K562 (cell line): ENCODE results near the gene IPP. TPM values are rescaled to one million over a fixed set of nuclear protein-coding genes. Genes with fewer than 3 reads are reported as not detected.

Source experiments
- CC2D1A ChIP-seq: fragments of 450-650 bp; IDR thresholded peaks from 2 replicates; pipeline ENCODE4 v1.6.1; 2017; ENCODE audit warnings: mild to moderate bottlenecking
- ILK ChIP-seq: fragments of 450-650 bp; IDR thresholded peaks from 2 replicates; pipeline ENCODE4 v1.6.1; 2016; ENCODE audit warnings: missing genetic modification characterization, low read depth, mild to moderate bottlenecking, missing compliant biosample characterization, moderate library complexity, borderline replicate concordance
- MYC ChIP-seq, 2 experiments: fragments of 250-450 bp in 1 of 2; sonication (Bioruptor Pico) in 1 of 2; IDR thresholded peaks; 2 replicates each; pipeline versions ENCODE4 v1.5.1 to v1.6.1; 2012 to 2021; ENCODE audit warnings: low read depth in 2 of 2, borderline replicate concordance in 1 of 2, improper control_type of control experiment in 1 of 2, low read length in 1 of 2, mild to moderate bottlenecking in 1 of 2, moderate library complexity in 1 of 2
- NRF1 ChIP-seq, 2 experiments: fragments of 450-650 bp; IDR thresholded peaks in 1 of 2; conservative IDR thresholded peaks in 1 of 2; 2 replicates each; pipeline ENCODE4 v1.6.1; 2014; ENCODE audit warnings: mild to moderate bottlenecking in 2 of 2
- PHF20 ChIP-seq: fragments of 450-650 bp; IDR thresholded peaks from 2 replicates; pipeline ENCODE4 v1.6.1; 2018; ENCODE audit not compliant: partially characterized antibody
- PHF8 ChIP-seq: fragments of 200-600 bp; sonication (generic); IDR thresholded peaks from 2 replicates; pipeline ENCODE4 v1.6.1; 2012; ENCODE audit warnings: mixed run types, mild to moderate bottlenecking, inconsistent platforms, low read length, moderate library complexity, borderline replicate concordance
- PRMT5 ChIP-seq: sonication (generic); formaldehyde crosslinking; IDR thresholded peaks from 2 replicates; pipeline ENCODE4 v1.5.0; 2020; ENCODE audit warnings: missing genetic modification reagents
- SMC3 ChIP-seq: conservative IDR thresholded peaks from 2 replicates; pipeline ENCODE4 v1.6.1; 2011; ENCODE audit warnings: low read depth, low read length, improper control_type of control experiment; ENCODE audit not compliant: insufficient read depth
- TBP ChIP-seq: optimal IDR thresholded peaks from 2 replicates; pipeline ENCODE3; 2011; ENCODE audit warnings: low read depth, low read length, improper control_type of control experiment
- TOE1 ChIP-seq, 2 experiments: fragments of 450-650 bp in 1 of 2; sonication (generic) in 1 of 2; formaldehyde crosslinking in 1 of 2; IDR thresholded peaks; 2 replicates each; pipeline versions ENCODE4 v1.7.1 to v1.8.0; 2016 to 2022; ENCODE audit warnings: borderline replicate concordance in 2 of 2, mild to moderate bottlenecking in 2 of 2, antibody characterized with exemption in 1 of 2, inconsistent platforms in 1 of 2, low read depth in 1 of 2, missing genetic modification reagents in 1 of 2, moderate library complexity in 1 of 2
- U2AF1 ChIP-seq: fragments of 200-400 bp; formaldehyde crosslinking; optimal IDR thresholded peaks from 2 replicates; pipeline ENCODE3; 2017; ENCODE audit warnings: mild to moderate bottlenecking, low read depth, low read length, moderate library complexity
- ZNF124 ChIP-seq: sonication (generic); formaldehyde crosslinking; IDR thresholded peaks from 2 replicates; pipeline ENCODE4 v1.8.1; 2022; ENCODE audit warnings: missing genetic modification reagents
- ZNF41 ChIP-seq: fragments of 250-450 bp; sonication (Bioruptor Pico); conservative IDR thresholded peaks from 2 replicates; pipeline ENCODE4 v1.4.0; 2020; ENCODE audit warnings: mild to moderate bottlenecking
- ZNF77 ChIP-seq: fragments of 250-450 bp; sonication (Bioruptor Pico); IDR thresholded peaks from 2 replicates; pipeline ENCODE4 v1.5.0; 2020
- polyA plus RNA-seq, 8 experiments: library from polyadenylated mRNA; depleted of rRNA in 4 of 8; stranded (reverse) in 5 of 8; unstranded in 3 of 8; fragments of >200 nt; fragmentation: Nextera tagmentation in 2 of 8; fragmentation: Illumina TruSeq in 1 of 8; extraction: Ambion mirVana in 2 of 8; extraction: Trizol in 1 of 8; gene quantifications; 2 replicates each; pipeline versions ENCODE4 v1.2.1 to v1.2.3, GENCODE V29; 2011 to 2014; ENCODE audit warnings: inconsistent platforms in 1 of 8, missing spikeins in 1 of 8
- total RNA-seq, 7 experiments: library from RNA; depleted of rRNA in 6 of 7; stranded (reverse); fragments of >200 nt in 6 of 7; fragmentation: Illumina TruSeq in 2 of 7; extraction: Trizol in 2 of 7; gene quantifications; 2 replicates each; pipeline versions ENCODE4 v1.2.1 to v1.2.3, GENCODE V29; 2011 to 2021; ENCODE audit warnings: low replicate concordance in 1 of 7
- TF ChIP-seq, protein P1 (sequence below): sonication (generic); formaldehyde crosslinking; IDR thresholded peaks from 2 replicates; pipeline ENCODE4 v1.8.1; 2023; ENCODE audit warnings: missing genetic modification reagents, mild to moderate bottlenecking, borderline replicate concordance
- TF ChIP-seq, protein P2 (sequence below): sonication (generic); formaldehyde crosslinking; IDR thresholded peaks from 2 replicates; pipeline ENCODE4 v1.8.0; 2022; ENCODE audit warnings: mild to moderate bottlenecking, missing genetic modification reagents
- TF ChIP-seq, protein P3 (sequence below): sonication (generic); formaldehyde crosslinking; IDR thresholded peaks from 2 replicates; pipeline ENCODE4 v1.4.0; 2020; ENCODE audit warnings: mild to moderate bottlenecking, missing genetic modification reagents

IPP gene
- total and polyA plus RNA-seq, 9 of the 15 experiments (the other 6 are each of a cell fraction or from before 2014, with no cell fraction given), result 6.9 to 15.1 (median 9.7) TPM

DNA sequence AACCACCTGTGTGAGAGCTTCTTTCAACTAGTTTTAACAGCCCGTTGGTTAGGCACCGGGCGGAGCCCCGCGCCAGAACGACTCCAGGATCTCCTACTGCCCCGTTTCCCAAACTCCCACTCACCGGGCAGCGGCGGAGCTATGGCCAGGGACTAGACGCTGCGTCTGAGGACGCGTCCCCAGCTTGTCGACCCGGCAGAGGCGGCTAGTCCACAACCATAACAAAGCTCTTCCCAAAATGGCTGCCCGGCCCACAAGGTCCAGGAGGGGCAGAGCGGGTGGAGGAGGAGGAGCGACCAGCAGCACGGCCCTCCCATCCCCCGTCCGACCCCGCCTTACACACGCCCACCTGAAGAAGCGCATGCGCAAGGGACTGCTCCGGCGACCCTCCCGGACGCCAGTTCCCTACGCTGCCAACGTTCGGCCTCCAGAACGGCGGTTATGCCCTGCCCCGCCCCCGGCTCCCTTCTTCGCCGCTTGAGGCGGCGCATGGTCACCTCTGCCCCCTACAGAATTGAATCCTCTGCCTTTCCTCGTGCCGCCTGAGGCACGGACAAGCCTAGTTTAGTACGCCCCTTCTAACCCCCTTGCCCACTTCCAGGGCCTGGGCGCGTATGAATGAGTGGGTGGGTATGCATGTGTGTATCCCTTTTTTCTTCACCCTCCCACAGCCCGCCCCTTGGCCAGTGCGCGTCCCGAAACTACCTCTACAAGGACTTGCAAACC is 64.0 kb downstream of the IPP start, which contains the start of gene GPBP1L1 (continued):
- TF ChIP-seq, protein P1, sequence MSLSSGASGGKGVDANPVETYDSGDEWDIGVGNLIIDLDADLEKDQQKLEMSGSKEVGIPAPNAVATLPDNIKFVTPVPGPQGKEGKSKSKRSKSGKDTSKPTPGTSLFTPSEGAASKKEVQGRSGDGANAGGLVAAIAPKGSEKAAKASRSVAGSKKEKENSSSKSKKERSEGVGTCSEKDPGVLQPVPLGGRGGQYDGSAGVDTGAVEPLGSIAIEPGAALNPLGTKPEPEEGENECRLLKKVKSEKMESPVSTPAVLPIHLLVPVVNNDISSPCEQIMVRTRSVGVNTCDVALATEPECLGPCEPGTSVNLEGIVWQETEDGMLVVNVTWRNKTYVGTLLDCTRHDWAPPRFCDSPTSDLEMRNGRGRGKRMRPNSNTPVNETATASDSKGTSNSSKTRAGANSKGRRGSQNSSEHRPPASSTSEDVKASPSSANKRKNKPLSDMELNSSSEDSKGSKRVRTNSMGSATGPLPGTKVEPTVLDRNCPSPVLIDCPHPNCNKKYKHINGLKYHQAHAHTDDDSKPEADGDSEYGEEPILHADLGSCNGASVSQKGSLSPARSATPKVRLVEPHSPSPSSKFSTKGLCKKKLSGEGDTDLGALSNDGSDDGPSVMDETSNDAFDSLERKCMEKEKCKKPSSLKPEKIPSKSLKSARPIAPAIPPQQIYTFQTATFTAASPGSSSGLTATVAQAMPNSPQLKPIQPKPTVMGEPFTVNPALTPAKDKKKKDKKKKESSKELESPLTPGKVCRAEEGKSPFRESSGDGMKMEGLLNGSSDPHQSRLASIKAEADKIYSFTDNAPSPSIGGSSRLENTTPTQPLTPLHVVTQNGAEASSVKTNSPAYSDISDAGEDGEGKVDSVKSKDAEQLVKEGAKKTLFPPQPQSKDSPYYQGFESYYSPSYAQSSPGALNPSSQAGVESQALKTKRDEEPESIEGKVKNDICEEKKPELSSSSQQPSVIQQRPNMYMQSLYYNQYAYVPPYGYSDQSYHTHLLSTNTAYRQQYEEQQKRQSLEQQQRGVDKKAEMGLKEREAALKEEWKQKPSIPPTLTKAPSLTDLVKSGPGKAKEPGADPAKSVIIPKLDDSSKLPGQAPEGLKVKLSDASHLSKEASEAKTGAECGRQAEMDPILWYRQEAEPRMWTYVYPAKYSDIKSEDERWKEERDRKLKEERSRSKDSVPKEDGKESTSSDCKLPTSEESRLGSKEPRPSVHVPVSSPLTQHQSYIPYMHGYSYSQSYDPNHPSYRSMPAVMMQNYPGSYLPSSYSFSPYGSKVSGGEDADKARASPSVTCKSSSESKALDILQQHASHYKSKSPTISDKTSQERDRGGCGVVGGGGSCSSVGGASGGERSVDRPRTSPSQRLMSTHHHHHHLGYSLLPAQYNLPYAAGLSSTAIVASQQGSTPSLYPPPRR (CRISPR knock-in tag), result peak; percentile 75; the same call in 1 of the 2 replicates
- TF ChIP-seq ZNF124 (CRISPR knock-in tag), result no peak
- peak; percentile 74 for TF ChIP-seq TBP
- peak; percentile 19 for TF ChIP-seq PHF20
- peak; percentile 77; the same call in 1 of the 2 replicates for TF ChIP-seq ZNF41
- TF ChIP-seq, protein P2, sequence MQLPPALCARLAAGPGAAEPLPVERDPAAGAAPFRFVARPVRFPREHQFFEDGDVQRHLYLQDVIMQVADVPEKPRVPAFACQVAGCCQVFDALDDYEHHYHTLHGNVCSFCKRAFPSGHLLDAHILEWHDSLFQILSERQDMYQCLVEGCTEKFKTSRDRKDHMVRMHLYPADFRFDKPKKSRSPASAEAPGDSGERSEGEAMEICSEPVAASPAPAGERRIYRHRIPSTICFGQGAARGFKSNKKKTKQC (CRISPR knock-in tag), result peak; percentile 4; the same call in 1 of the 2 replicates
- TF ChIP-seq MYC (IDR thresholded peaks at IDR 0.05; ENCODE audit: low read depth, low read length), result peak; percentile 69; the same call in 1 of the 2 replicates
- peak; percentile 95 for TF ChIP-seq MYC (CRISPR knock-in tag; IDR thresholded peaks at IDR 0.05; ENCODE audit: borderline replicate concordance, low read depth)
- TF ChIP-seq, protein P3, sequence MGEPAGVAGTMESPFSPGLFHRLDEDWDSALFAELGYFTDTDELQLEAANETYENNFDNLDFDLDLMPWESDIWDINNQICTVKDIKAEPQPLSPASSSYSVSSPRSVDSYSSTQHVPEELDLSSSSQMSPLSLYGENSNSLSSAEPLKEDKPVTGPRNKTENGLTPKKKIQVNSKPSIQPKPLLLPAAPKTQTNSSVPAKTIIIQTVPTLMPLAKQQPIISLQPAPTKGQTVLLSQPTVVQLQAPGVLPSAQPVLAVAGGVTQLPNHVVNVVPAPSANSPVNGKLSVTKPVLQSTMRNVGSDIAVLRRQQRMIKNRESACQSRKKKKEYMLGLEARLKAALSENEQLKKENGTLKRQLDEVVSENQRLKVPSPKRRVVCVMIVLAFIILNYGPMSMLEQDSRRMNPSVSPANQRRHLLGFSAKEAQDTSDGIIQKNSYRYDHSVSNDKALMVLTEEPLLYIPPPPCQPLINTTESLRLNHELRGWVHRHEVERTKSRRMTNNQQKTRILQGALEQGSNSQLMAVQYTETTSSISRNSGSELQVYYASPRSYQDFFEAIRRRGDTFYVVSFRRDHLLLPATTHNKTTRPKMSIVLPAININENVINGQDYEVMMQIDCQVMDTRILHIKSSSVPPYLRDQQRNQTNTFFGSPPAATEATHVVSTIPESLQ (CRISPR knock-in tag), result no peak; the same call in 1 of the 2 replicates
- no peak for TF ChIP-seq ILK (tag)
- no peak for TF ChIP-seq ZNF77 (CRISPR knock-in tag)
- TF ChIP-seq PRMT5, result no peak
- peak; percentile 90 for TF ChIP-seq PHF8
- TF ChIP-seq NRF1 (conservative IDR thresholded peaks at IDR 0.05 in 1 of 2, IDR thresholded peaks at IDR 0.05 in 1 of 2), result peak; percentile 98
- no peak; the same call in 1 of the 2 replicates for TF ChIP-seq TOE1 (IDR thresholded peaks at IDR 0.05; ENCODE audit: borderline replicate concordance)
- peak; percentile 94 for TF ChIP-seq TOE1 (CRISPR knock-in tag; IDR thresholded peaks at IDR 0.05; ENCODE audit: borderline replicate concordance, low read depth)
- TF ChIP-seq CC2D1A, result peak; percentile 38; the same call in 1 of the 2 replicates
- no peak for TF ChIP-seq SMC3
- TF ChIP-seq U2AF1, result no peak
